Stimulated activated naive B cell treated with anti-CD40 and anti-IgM and Interleukin-4, amounts not matched to agents 10 μg/mL and 1 μg/mL and 100 μg/mL, for 72 hours (primary cell): ENCODE measurements around the gene TOGARAM1.

Source experiments
- ATAC-seq, 2 donors: fragments of 150-1000 bp; cut with Tn5 transposase; replicated peaks; 2 replicates each; pipeline ENCODE4 v1.10.0; 2021; ENCODE audit warnings: moderate library complexity in 1 of 2
- DNase-seq: peaks from one replicate; pipeline ENCODE4 v3.0.0; 2021
- H3K27ac Mint-ChIP-seq: one replicate; pipeline ENCODE4 v1.8.0; 2022; ENCODE audit warnings: mild to moderate bottlenecking, mixed read lengths
- H3K27me3 Mint-ChIP-seq, 2 donors: one replicate each; pipeline ENCODE4 v1.8.0; 2022; ENCODE audit warnings: mixed read lengths in 2 of 2
- H3K36me3 Mint-ChIP-seq, 2 donors: one replicate each; pipeline ENCODE4 v1.8.0; 2022; ENCODE audit warnings: mixed read lengths in 2 of 2, mild to moderate bottlenecking in 1 of 2
- H3K4me1 Mint-ChIP-seq, 2 donors: one replicate each; pipeline ENCODE4 v1.8.0; 2022; ENCODE audit warnings: mixed read lengths in 2 of 2, mild to moderate bottlenecking in 1 of 2
- H3K4me3 Mint-ChIP-seq, 2 donors: one replicate each; pipeline ENCODE4 v1.8.0; 2022; ENCODE audit warnings: mild to moderate bottlenecking in 2 of 2, mixed read lengths in 2 of 2, moderate library complexity in 1 of 2
- H3K9me3 Mint-ChIP-seq, 2 donors: one replicate each; pipeline ENCODE4 v1.8.0; 2022; ENCODE audit warnings: mixed read lengths in 2 of 2, mild to moderate bottlenecking in 1 of 2

TOGARAM1 gene

DNA sequence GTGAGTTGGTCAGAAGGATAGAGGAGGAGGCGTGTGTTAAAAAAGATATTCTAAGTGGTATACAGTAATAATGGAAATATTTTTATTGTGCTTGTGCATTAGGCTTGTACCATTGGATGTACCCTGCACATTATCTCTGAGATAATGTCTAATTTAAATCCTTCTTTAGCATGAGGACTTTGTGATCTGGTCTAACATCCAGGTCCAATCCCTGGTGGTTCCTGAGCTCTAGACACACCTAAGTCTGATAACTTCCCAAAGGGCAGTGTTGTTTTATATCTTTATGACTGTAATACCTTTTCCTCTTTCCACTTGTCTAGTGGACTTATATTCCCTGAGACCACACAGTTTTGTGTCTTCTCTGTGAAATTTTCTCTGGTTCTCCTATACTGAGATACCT lies 142.6 kb downstream of the TOGARAM1 start:
- no peak for DNase-seq
- H3K36me3 Mint-ChIP-seq = peaks cover 18 to 44% of the 10 kb centered on the region in 2 donors
- ATAC-seq = no peak
- no peak overlapping the region for H3K27ac Mint-ChIP-seq
- H3K4me1 Mint-ChIP-seq = peaks cover 0 to 1% of the 10 kb centered on the region in 2 donors
- no peaks in the 10 kb centered on the region for H3K27me3 Mint-ChIP-seq
- no peak overlapping the region for H3K4me3 Mint-ChIP-seq
- no peaks in the 10 kb centered on the region for H3K9me3 Mint-ChIP-seq

DNA sequence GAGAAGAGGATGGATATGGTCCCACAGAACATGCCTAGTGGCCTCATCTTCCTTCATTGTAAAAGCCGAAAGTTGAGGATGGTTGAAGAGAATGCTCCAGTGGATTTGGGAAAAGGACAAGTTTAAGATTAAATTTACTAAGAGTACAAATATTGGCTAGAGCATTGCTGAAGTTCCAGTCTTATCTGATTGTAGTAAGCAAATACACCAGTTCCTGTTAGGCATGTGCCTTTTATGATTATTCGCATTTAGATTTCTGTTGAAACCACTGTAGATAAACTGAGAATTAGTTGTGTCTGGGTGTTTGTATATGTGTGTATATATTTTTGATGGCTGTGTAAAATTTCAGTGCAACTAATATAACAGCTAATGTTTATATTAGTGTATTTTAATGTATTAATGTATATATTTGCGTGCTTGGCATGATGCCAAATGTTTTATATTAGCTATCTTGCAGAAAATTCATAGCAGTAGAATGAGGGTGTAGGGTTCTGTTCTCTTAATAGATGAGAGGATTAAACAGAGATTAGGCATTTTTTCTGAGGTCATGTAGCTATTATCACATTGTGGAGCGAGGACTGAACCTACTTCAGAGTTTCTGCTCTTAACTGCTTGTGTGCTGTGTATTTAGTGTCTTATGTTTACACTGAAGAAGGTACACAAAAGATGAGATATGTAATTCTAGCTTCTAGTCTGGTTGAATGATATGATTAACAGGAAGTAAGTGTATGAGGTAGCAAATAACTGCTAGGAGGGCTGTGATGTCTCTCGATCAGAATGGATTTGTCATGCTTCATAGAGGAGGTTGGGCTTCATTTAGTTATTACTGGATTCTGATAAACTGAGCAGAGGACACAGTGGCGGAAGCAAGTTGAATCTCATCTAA lies 151.1 kb downstream of the TOGARAM1 start:
- DNase-seq (no peak), ATAC-seq (no peak)
- Mint-ChIP-seq H3K4me3 (no peak overlapping the region), H3K36me3 (peaks cover 14 to 31% of the 10 kb centered on the region in 2 donors), H3K9me3 (no peaks in the 10 kb centered on the region), H3K4me1 (peaks cover 0 to 5% of the 10 kb centered on the region in 2 donors), H3K27me3 (no peaks in the 10 kb centered on the region), H3K27ac (peak overlapping the region; percentile 14)

DNA sequence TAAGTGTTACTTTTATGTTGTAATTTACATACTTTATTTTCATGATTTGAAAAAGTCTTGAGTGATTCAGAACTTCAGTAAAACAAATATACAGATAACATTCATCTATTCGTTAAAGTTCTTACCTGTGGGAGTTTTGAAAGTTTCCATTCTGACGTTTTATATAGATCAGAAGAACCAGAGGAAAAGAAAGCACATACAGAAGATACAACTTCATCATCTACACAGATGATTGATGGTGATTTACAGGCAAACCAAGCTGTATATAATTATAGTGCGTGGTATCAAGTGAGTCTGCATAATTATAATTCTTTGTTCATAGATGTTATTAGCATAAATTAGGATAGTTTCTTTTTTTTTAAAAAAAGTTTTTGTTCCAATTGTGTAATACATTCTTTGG lies 152.3 kb downstream of the TOGARAM1 start:
- Mint-ChIP-seq H3K27me3 (no peaks in the 10 kb centered on the region), H3K36me3 (peaks cover 10 to 32% of the 10 kb centered on the region in 2 donors), H3K4me3 (no peak overlapping the region), H3K4me1 (peaks cover 0 to 5% of the 10 kb centered on the region in 2 donors), H3K9me3 (no peaks in the 10 kb centered on the region), H3K27ac (no peak overlapping the region)
- ATAC-seq (no peak), DNase-seq (no peak)

DNA sequence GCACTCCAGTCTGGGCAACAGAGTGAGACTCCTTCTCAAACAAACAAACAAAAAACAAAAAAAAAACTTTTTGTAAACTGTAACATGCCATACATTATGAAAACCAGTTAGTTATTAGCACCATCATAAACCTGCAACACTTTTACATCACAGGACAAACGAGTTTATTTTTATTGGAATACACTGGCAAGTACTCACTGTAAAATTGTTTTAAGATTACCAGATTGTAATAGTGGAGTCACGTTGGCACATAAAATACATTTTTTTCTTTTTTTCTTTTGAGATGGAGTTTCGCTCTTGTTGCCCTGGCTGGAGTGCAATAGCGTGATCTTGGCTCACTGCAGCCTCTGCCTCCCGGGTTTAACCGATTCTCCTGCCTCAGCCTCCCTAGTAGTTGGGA lies 156.6 kb downstream of the TOGARAM1 start:
- Mint-ChIP-seq H3K9me3 (no peaks in the 10 kb centered on the region), H3K36me3 (peaks cover 9 to 34% of the 10 kb centered on the region in 2 donors), H3K4me1 (peaks cover 2 to 5% of the 10 kb centered on the region in 2 donors), H3K4me3 (no peak overlapping the region), H3K27me3 (no peaks in the 10 kb centered on the region), H3K27ac (no peak overlapping the region)
- ATAC-seq (no peak), DNase-seq (no peak)

DNA sequence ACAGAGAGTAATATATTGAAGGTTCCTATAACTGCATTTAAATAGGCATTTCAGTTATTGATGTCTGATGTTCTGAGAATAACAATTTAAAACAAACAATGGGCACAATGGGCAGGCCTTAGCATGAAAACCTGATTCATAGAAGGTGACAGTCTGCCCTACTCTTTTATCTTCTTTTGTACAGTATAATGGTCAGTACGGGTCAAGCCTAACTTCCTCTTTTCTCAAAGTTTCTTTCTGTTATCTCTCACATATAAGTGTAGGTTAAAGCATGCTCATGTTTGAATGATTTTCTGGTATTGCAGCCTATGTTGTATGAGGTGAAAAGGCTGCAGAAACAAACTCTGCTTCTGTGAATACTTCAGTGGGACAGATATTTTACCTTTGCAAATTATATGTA lies 158.1 kb downstream of the TOGARAM1 start:
- Mint-ChIP-seq H3K9me3 (no peaks in the 10 kb centered on the region), H3K36me3 (peaks cover 13 to 40% of the 10 kb centered on the region in 2 donors), H3K4me1 (peaks cover 0 to 5% of the 10 kb centered on the region in 2 donors), H3K27me3 (no peaks in the 10 kb centered on the region), H3K4me3 (no peak overlapping the region), H3K27ac (peak overlapping the region; percentile 22)
- no peak for ATAC-seq
- no peak for DNase-seq

DNA sequence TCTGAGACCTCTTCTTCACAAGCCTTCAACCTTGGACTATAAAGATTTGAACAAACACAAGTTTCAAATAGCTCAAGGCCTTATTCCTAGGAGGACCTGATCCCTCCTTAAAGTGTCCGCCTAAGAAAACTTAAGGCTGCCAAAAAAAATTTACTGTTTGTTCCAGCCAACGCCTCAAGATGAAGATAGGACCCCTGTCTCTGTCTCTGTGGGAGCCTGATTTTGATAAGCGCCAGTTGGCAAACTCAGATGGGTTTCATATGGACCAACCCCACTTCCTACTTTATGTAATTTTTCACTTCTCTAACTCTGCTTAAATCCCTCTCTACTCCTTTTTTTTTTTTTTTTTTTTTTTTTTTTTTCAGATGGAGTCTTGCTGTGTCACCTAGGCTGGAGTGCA lies 161.3 kb downstream of the TOGARAM1 start:
- DNase-seq (no peak), ATAC-seq (no peak)
- Mint-ChIP-seq H3K27ac (no peak overlapping the region), H3K36me3 (peaks cover 26 to 49% of the 10 kb centered on the region in 2 donors), H3K4me3 (no peak overlapping the region), H3K27me3 (no peaks in the 10 kb centered on the region), H3K4me1 (peaks cover 3 to 5% of the 10 kb centered on the region in 2 donors), H3K9me3 (no peaks in the 10 kb centered on the region)
